Glutamatergic neuron (in vitro differentiated cells): ENCODE results near the gene ACTR1A. TPM values are rescaled to one million over a fixed set of nuclear protein-coding genes. Genes with fewer than 3 reads are reported as not detected.
"Not testable (repeated sequence)": the region's sequence is repeated elsewhere in the genome, so short reads cannot be mapped to it uniquely, and the experiment has no call there.

Experiments used
- DNase-seq: peaks from one replicate; pipeline ENCODE4 v3.0.0; 2022
- H3K27ac Mint-ChIP-seq: one replicate; pipeline ENCODE4 v1.8.0; 2020; ENCODE audit warnings: mild to moderate bottlenecking, mixed read lengths, inconsistent platforms; ENCODE audit not compliant: unreplicated experiment
- H3K27me3 Mint-ChIP-seq: one replicate; pipeline ENCODE4 v1.8.0; 2020; ENCODE audit warnings: mild to moderate bottlenecking, moderate library complexity, mixed read lengths, inconsistent platforms; ENCODE audit not compliant: unreplicated experiment
- H3K36me3 Mint-ChIP-seq: one replicate; pipeline ENCODE4 v1.8.0; 2020; ENCODE audit warnings: mild to moderate bottlenecking, mixed read lengths, inconsistent platforms; ENCODE audit not compliant: unreplicated experiment
- H3K4me1 Mint-ChIP-seq: one replicate; pipeline ENCODE4 v1.8.0; 2020; ENCODE audit warnings: mild to moderate bottlenecking, low read depth, mixed read lengths, inconsistent platforms; ENCODE audit not compliant: unreplicated experiment
- H3K4me3 Mint-ChIP-seq: one replicate; pipeline ENCODE4 v1.8.0; 2020; ENCODE audit warnings: mild to moderate bottlenecking, mixed read lengths, inconsistent platforms; ENCODE audit not compliant: unreplicated experiment
- H3K9me3 Mint-ChIP-seq: one replicate; pipeline ENCODE4 v1.8.0; 2020; ENCODE audit warnings: mild to moderate bottlenecking, moderate library complexity, mixed read lengths, inconsistent platforms; ENCODE audit not compliant: unreplicated experiment
- total RNA-seq: library from RNA; stranded (reverse); fragmentation: NEBNext Ultra II Directional; extraction: Animal tissue kit (Norgen Biotek cat#: 25700); gene quantifications from one replicate; pipeline ENCODE4 v1.2.1, GENCODE V29; 2021; ENCODE audit not compliant: unreplicated experiment
- TF ChIP-seq, protein P1 (sequence below): fragments of 200-600 bp; sonication (generic); IDR thresholded peaks from one replicate; pipeline ENCODE4 v1.5.0; 2021; ENCODE audit not compliant: partially characterized antibody, unreplicated experiment

Gene ACTR1A
- total RNA-seq, 1 donor from 2014 or later, result 250 TPM

DNA sequence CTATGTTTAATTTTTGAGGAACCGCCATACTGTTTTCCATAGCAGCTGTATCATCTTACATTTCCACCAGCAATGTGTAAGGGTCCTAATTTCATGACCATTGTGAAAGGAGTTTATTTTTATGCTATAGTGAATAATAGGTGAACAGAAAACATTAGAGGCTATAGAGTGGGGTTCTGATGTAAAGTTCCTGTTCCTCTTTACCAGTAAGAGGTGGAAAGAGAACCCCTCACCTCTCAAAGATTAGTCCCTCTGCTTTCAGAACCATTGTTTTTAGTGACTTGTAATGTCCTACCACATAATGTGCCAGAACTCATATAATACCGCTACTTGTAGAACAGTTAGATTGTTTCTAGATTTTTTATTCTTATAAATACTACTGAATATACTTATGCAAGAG, 35.4 kb upstream of the ACTR1A start:
- TF ChIP-seq, protein P1, sequence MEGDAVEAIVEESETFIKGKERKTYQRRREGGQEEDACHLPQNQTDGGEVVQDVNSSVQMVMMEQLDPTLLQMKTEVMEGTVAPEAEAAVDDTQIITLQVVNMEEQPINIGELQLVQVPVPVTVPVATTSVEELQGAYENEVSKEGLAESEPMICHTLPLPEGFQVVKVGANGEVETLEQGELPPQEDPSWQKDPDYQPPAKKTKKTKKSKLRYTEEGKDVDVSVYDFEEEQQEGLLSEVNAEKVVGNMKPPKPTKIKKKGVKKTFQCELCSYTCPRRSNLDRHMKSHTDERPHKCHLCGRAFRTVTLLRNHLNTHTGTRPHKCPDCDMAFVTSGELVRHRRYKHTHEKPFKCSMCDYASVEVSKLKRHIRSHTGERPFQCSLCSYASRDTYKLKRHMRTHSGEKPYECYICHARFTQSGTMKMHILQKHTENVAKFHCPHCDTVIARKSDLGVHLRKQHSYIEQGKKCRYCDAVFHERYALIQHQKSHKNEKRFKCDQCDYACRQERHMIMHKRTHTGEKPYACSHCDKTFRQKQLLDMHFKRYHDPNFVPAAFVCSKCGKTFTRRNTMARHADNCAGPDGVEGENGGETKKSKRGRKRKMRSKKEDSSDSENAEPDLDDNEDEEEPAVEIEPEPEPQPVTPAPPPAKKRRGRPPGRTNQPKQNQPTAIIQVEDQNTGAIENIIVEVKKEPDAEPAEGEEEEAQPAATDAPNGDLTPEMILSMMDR, result no peak
- Mint-ChIP-seq H3K27me3 (no peaks in the 10 kb centered on the region), H3K9me3 (no peaks in the 10 kb centered on the region), H3K36me3 (no peaks in the 10 kb centered on the region), H3K4me1 (no peaks in the 10 kb centered on the region), H3K4me3 (no peak overlapping the region), H3K27ac (no peak overlapping the region)
- no peak for DNase-seq

DNA sequence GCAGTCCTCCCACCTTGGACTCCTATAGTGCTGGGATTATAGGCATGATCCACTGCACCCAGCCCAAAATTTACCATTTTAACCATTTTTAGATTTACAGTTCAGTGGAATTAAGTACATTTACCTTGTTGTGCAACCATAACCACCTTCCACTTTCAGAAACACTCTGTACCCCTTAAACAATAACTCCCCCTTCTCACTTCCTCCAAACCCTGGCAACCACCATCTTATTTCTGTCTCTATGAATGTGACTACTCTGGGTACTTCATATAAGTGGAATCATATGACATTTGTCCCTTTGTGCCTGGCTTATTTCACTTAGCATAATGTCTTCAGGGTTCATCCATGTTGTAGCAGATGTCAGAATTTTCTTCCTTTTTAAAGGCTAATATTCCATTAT, 34.9 kb upstream of the ACTR1A start:
- no peaks in the 10 kb centered on the region for H3K9me3 Mint-ChIP-seq

DNA sequence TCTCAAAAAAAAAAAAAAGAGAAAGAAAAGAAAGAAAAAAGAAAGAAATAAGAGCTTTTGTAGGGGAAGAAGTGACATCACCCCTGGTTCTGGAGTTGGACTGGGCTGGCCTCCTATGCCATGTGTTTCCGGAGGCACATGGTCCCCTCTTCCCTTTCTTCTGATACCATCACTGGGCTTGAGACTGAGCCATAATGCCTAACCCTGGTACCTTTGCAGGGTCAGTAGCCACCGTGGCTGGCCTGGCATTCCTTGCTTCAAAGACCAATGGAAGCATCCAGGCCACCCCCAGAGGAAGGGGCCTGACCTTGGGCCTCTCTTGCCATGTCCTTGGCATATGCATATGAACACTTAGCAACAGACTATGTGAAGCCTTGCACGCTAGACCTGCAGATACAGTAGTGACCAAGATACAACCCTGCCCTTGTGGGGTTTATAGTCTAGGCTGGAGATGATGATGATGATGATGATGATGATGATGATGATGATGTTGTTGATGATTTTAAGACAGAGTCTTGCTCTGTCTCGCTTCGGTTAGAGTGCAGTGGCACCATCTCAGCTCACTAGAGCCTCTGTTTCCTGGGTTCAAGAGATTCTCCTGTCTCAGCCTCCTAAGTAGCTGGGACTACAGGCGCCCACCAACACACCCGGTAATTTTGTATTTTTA, 33.1 kb upstream of the ACTR1A start:
- Mint-ChIP-seq H3K4me1 (no peaks in the 10 kb centered on the region), H3K27ac (no peak overlapping the region), H3K4me3 (no peak overlapping the region), H3K27me3 (peaks cover 2% of the 10 kb centered on the region), H3K9me3 (no peaks in the 10 kb centered on the region), H3K36me3 (no peaks in the 10 kb centered on the region)
- TF ChIP-seq, protein P1, result no peak
- no peak for DNase-seq

More for the DNA sequence above, 34.9 kb upstream of the ACTR1A start:
- no peak overlapping the region for H3K4me3 Mint-ChIP-seq
- no peaks in the 10 kb centered on the region for H3K4me1 Mint-ChIP-seq
- TF ChIP-seq, protein P1, result no peak
- no peak for DNase-seq
- H3K36me3 Mint-ChIP-seq, result no peaks in the 10 kb centered on the region
- H3K27me3 Mint-ChIP-seq, result peaks cover 2% of the 10 kb centered on the region
- no peak overlapping the region for H3K27ac Mint-ChIP-seq

DNA sequence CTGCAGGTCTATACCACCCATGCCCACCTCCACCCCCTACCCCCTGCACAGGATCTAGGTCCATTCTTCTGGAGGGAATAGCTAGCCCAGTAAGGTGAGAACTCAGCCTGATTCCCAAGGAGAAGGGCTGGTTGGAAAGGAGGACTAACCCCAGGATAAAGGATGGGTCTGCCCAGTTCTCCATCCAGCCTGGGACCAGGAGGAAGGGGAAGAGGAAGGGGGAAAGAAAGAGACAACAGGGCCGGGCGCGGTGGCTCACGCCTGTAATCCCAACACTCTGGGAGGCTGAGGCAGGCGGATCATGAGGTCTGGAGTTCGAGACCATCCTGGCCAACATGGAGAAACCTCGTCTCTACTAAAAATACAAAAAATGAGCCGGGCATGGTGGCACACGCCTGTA, 32.5 kb upstream of the ACTR1A start:
- H3K4me1 Mint-ChIP-seq, DNase-seq, H3K9me3 Mint-ChIP-seq, H3K27me3 Mint-ChIP-seq, H3K36me3 Mint-ChIP-seq, H3K4me3 Mint-ChIP-seq, H3K27ac Mint-ChIP-seq: not testable (repeated sequence)

DNA sequence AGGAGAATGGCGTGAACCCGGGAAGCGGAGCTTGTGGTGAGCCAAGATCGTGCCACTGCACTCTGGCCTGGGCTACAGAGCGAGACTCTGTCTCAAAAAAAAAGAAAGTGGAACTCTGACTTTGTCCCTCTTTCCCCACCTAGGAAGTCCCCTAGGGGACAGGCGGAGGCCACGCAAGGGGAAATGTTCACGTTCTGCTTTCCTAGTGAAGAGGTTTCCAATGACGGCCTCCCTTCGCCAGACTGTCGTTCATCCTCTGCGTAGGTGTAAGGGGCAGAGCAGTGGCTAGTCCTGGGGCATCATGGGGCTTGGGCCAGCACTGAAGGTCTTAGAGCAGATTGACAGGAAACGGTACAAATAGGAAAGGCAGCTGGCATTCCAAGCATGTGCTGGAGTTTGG, 31.8 kb upstream of the ACTR1A start:
- no peaks in the 10 kb centered on the region for H3K9me3 Mint-ChIP-seq
- H3K27ac Mint-ChIP-seq, result peak overlapping the region; percentile 12
- peaks cover 2% of the 10 kb centered on the region for H3K27me3 Mint-ChIP-seq
- H3K4me3 Mint-ChIP-seq, result no peak overlapping the region
- no peaks in the 10 kb centered on the region for H3K36me3 Mint-ChIP-seq
- H3K4me1 Mint-ChIP-seq, result no peaks in the 10 kb centered on the region
- DNase-seq, result no peak
- TF ChIP-seq, protein P1, result no peak
